ENCODE data around the gene FAM217B. TPM values are rescaled to one million over a fixed set of nuclear protein-coding genes. Genes with fewer than 3 reads are reported as not detected.

The FAM217B gene
- total and polyA plus RNA-seq, 4 donors, result 0.88 to 5.0 (median 1.7) TPM

DNA sequence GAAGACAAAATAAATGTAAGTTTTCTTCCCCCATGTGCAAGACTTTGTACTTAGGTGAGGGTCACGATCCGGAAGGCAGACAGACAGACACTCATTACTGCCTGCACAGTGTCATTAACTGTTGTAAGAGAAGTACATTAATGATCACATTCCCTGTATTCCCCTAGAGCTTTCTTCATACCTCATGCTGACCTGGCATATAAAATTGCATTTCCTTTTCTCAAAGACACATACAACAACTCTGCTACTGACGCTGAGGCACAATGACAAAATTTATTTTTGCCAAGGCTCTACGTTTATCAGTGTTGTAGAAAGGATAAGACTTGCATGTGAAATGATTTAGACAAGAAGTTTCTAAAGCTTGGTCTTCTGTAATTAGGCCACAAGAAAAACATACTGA lies 3.8 kb upstream of the FAM217B start:
- DNase-seq (ENCODE audit: low spot score), result no peak
- Histone ChIP-seq H3K27ac (ENCODE audit: low read depth in 1 of 2, low read length in 2 of 2) (no peak overlapping the region), H3K36me3 (ENCODE audit: control insufficient read depth in 4 of 4, insufficient read depth in 3 of 4, low read depth in 1 of 4, low read length in 3 of 4) (no peaks in the 10 kb centered on the region), H3K9me3 (ENCODE audit: control insufficient read depth in 4 of 4, low read length in 3 of 4) (peaks cover 0 to 2% (median 0%) of the 10 kb centered on the region in 4 donors), H3K4me1 (ENCODE audit: control insufficient read depth in 4 of 4, insufficient read depth in 4 of 4, low read length in 3 of 4) (peaks cover 8 to 23% (median 22%) of the 10 kb centered on the region in 4 donors), H3K27me3 (ENCODE audit: control insufficient read depth in 4 of 4, insufficient read depth in 4 of 4, low read length in 3 of 4) (peaks cover 0 to 8% (median 0%) of the 10 kb centered on the region in 4 donors), H3K4me3 (ENCODE audit: low read depth in 1 of 3, low read length in 3 of 3) (no peak overlapping the region), H3K9ac (ENCODE audit: low read depth in 1 of 2, low read length in 2 of 2) (no peak overlapping the region)
- no peak for TF ChIP-seq GABPA (IDR thresholded peaks at IDR 0.05 in 1 of 2, conservative IDR thresholded peaks at IDR 0.05 in 1 of 2)
- TF ChIP-seq, protein P1, sequence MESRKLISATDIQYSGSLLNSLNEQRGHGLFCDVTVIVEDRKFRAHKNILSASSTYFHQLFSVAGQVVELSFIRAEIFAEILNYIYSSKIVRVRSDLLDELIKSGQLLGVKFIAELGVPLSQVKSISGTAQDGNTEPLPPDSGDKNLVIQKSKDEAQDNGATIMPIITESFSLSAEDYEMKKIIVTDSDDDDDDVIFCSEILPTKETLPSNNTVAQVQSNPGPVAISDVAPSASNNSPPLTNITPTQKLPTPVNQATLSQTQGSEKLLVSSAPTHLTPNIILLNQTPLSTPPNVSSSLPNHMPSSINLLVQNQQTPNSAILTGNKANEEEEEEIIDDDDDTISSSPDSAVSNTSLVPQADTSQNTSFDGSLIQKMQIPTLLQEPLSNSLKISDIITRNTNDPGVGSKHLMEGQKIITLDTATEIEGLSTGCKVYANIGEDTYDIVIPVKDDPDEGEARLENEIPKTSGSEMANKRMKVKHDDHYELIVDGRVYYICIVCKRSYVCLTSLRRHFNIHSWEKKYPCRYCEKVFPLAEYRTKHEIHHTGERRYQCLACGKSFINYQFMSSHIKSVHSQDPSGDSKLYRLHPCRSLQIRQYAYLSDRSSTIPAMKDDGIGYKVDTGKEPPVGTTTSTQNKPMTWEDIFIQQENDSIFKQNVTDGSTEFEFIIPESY (IDR thresholded peaks at IDR 0.05), result no peak
- TF ChIP-seq, protein P2, sequence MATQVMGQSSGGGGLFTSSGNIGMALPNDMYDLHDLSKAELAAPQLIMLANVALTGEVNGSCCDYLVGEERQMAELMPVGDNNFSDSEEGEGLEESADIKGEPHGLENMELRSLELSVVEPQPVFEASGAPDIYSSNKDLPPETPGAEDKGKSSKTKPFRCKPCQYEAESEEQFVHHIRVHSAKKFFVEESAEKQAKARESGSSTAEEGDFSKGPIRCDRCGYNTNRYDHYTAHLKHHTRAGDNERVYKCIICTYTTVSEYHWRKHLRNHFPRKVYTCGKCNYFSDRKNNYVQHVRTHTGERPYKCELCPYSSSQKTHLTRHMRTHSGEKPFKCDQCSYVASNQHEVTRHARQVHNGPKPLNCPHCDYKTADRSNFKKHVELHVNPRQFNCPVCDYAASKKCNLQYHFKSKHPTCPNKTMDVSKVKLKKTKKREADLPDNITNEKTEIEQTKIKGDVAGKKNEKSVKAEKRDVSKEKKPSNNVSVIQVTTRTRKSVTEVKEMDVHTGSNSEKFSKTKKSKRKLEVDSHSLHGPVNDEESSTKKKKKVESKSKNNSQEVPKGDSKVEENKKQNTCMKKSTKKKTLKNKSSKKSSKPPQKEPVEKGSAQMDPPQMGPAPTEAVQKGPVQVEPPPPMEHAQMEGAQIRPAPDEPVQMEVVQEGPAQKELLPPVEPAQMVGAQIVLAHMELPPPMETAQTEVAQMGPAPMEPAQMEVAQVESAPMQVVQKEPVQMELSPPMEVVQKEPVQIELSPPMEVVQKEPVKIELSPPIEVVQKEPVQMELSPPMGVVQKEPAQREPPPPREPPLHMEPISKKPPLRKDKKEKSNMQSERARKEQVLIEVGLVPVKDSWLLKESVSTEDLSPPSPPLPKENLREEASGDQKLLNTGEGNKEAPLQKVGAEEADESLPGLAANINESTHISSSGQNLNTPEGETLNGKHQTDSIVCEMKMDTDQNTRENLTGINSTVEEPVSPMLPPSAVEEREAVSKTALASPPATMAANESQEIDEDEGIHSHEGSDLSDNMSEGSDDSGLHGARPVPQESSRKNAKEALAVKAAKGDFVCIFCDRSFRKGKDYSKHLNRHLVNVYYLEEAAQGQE (IDR thresholded peaks at IDR 0.05), result no peak
- no peak for TF ChIP-seq HNF4G (IDR thresholded peaks at IDR 0.05)
- TF ChIP-seq HNF4A (conservative IDR thresholded peaks at IDR 0.05), result no peak
- TF ChIP-seq, protein P3, sequence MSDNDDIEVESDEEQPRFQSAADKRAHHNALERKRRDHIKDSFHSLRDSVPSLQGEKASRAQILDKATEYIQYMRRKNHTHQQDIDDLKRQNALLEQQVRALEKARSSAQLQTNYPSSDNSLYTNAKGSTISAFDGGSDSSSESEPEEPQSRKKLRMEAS (IDR thresholded peaks at IDR 0.05), result no peak
- no peak for TF ChIP-seq SP1 (IDR thresholded peaks at IDR 0.05)
- TF ChIP-seq, protein P4, sequence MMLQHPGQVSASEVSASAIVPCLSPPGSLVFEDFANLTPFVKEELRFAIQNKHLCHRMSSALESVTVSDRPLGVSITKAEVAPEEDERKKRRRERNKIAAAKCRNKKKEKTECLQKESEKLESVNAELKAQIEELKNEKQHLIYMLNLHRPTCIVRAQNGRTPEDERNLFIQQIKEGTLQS (IDR thresholded peaks at IDR 0.05), result no peak
- no peak for TF ChIP-seq FOXA1 (IDR thresholded peaks at IDR 0.05)
- TF ChIP-seq RXRA (IDR thresholded peaks at IDR 0.05), result no peak
- TF ChIP-seq, protein P5, sequence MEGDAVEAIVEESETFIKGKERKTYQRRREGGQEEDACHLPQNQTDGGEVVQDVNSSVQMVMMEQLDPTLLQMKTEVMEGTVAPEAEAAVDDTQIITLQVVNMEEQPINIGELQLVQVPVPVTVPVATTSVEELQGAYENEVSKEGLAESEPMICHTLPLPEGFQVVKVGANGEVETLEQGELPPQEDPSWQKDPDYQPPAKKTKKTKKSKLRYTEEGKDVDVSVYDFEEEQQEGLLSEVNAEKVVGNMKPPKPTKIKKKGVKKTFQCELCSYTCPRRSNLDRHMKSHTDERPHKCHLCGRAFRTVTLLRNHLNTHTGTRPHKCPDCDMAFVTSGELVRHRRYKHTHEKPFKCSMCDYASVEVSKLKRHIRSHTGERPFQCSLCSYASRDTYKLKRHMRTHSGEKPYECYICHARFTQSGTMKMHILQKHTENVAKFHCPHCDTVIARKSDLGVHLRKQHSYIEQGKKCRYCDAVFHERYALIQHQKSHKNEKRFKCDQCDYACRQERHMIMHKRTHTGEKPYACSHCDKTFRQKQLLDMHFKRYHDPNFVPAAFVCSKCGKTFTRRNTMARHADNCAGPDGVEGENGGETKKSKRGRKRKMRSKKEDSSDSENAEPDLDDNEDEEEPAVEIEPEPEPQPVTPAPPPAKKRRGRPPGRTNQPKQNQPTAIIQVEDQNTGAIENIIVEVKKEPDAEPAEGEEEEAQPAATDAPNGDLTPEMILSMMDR (IDR thresholded peaks at IDR 0.05; ENCODE audit: low read depth, low read length, missing input control), result no peak
- TF ChIP-seq YY1 (IDR thresholded peaks at IDR 0.05), result no peak
- no peak for TF ChIP-seq JUND (IDR thresholded peaks at IDR 0.05)
- no peak for TF ChIP-seq FOXA2 (IDR thresholded peaks at IDR 0.05)
- 83% methylated on average over 4 of the region's 4 CpGs for whole genome bisulfite sequencing

DNA sequence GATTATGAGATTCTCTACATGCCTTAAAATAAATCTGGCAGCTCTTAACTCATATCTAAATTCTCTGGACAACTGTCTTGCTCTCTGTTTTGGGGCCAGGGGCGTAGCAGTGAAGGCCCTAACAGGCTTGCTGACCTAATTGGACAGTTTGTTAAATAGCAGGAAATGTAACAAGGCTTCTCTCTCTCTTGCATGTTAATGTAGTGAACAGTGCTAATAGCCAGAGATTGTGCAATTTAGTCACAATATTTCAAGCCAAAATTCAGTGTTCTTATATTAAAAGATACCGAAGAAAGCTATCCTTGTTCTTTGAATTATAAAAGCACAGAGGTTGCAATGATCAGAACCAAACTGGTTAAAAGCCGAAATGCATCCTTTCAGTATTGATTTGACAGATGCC lies 3.0 kb upstream of the FAM217B start:
- Histone ChIP-seq H3K4me3 (ENCODE audit: low read depth in 1 of 3, low read length in 3 of 3) (no peak overlapping the region), H3K9me3 (ENCODE audit: control insufficient read depth in 4 of 4, low read length in 3 of 4) (peaks cover 0 to 2% (median 0%) of the 10 kb centered on the region in 4 donors), H3K27ac (ENCODE audit: low read depth in 1 of 2, low read length in 2 of 2) (no peak overlapping the region), H3K9ac (ENCODE audit: low read depth in 1 of 2, low read length in 2 of 2) (no peak overlapping the region), H3K36me3 (ENCODE audit: control insufficient read depth in 4 of 4, insufficient read depth in 3 of 4, low read depth in 1 of 4, low read length in 3 of 4) (no peaks in the 10 kb centered on the region), H3K27me3 (ENCODE audit: control insufficient read depth in 4 of 4, insufficient read depth in 4 of 4, low read length in 3 of 4) (peaks cover 0 to 8% (median 0%) of the 10 kb centered on the region in 4 donors), H3K4me1 (ENCODE audit: control insufficient read depth in 4 of 4, insufficient read depth in 4 of 4, low read length in 3 of 4) (peaks cover 8 to 23% (median 22%) of the 10 kb centered on the region in 4 donors)
- WGBS, result 86% methylated on average over 3 of the region's 3 CpGs
- DNase-seq (ENCODE audit: low spot score), result no peak
- TF ChIP-seq YY1 (IDR thresholded peaks at IDR 0.05) (no peak), FOXA1 (IDR thresholded peaks at IDR 0.05) (no peak), SP1 (IDR thresholded peaks at IDR 0.05) (no peak), RAD21 (IDR thresholded peaks at IDR 0.05) (no peak), HNF4A (conservative IDR thresholded peaks at IDR 0.05) (no peak), NR2F2 (IDR thresholded peaks at IDR 0.05) (no peak), RXRA (IDR thresholded peaks at IDR 0.05) (no peak), GABPA (IDR thresholded peaks at IDR 0.05 in 1 of 2, conservative IDR thresholded peaks at IDR 0.05 in 1 of 2) (no peak)
- TF ChIP-seq, protein P1 (IDR thresholded peaks at IDR 0.05), result no peak
- TF ChIP-seq, protein P3 (IDR thresholded peaks at IDR 0.05), result no peak
- TF ChIP-seq, protein P2 (IDR thresholded peaks at IDR 0.05), result no peak
- TF ChIP-seq, protein P4 (IDR thresholded peaks at IDR 0.05), result no peak

Measured in liver (tissue), 9 donors.